ENCODE results near the gene DNAJC8. TPM values are rescaled to one million over a fixed set of nuclear protein-coding genes. Genes with fewer than 3 reads are reported as not detected.
A peak's percentile ranks its signal among the peaks of the same experiment; 100 is the strongest.

Gene DNAJC8
- polyA plus RNA-seq, 1 of the 3 experiments (the other 2 are of a cell fraction) = 50.9 TPM

DNA sequence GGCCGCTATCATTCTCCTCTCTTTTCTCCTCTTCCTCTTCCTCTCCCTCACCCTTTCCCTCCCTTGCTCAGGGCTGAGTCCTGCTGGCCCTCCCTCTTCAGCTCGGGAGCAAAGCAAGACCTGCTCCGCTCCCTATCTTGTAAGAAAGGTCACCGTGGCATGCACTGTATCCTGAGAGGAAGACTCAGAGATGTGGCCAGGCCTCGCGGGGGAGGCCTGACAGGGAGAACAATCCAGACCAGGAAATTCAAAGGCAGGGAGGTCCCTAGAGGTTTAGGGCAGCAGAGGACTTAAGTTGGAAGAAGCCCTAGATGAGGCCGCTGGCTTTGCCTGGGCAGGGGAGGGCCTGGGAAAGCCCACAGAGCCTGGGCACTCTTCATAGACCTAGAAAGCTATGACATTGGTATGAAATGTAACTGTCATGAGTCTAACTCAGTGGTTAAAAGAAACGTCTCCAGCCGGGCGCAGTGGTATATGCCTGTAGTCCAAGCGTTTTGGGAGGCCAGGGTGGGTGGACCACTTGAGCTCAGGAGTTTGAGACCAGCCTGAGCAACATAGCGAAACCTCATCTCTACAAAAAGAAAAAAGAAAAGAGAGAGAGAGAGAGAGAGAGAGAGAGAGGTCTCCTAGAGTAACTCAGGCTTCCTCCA is 41.7 kb downstream of the DNAJC8 start:
- H3K9ac ChIP-seq = no peak overlapping the region
- no peaks in the 10 kb centered on the region for H3K4me1 ChIP-seq (ENCODE audit: control insufficient read depth in 1 of 2, insufficient read depth in 2 of 2, low read depth in 1 of 2, low read length in 1 of 2)
- H3K27me3 ChIP-seq (ENCODE audit: insufficient read depth) = no peaks in the 10 kb centered on the region
- 90% methylated on average over 12 of the region's 12 CpGs for WGBS (ENCODE audit: low lambda C conversion rate)
- TF ChIP-seq NRF1 (IDR thresholded peaks at IDR 0.05; ENCODE audit: low read depth, low read length) = no peak
- no peak for TF ChIP-seq JUND (IDR thresholded peaks at IDR 0.05)
- TF ChIP-seq EZH2phosphoT487 (IDR thresholded peaks at IDR 0.05; ENCODE audit: borderline replicate concordance, low read depth) = no peak
- TF ChIP-seq TCF12 (IDR thresholded peaks at IDR 0.05) = no peak
- TF ChIP-seq CHD2 (IDR thresholded peaks at IDR 0.05; ENCODE audit: low read length, partially characterized antibody) = no peak
- no peak for TF ChIP-seq POLR2AphosphoS5 (IDR thresholded peaks at IDR 0.05; ENCODE audit: low read depth, low read length)
- no peak for TF ChIP-seq SMC3 (IDR thresholded peaks at IDR 0.05; ENCODE audit: low read depth, low read length)
- no peak for TF ChIP-seq RFX5 (IDR thresholded peaks at IDR 0.05; ENCODE audit: low read length)
- no peak for TF ChIP-seq SIN3A (IDR thresholded peaks at IDR 0.05; ENCODE audit: borderline replicate concordance, low read depth, low read length)
- TF ChIP-seq FOXM1 (IDR thresholded peaks at IDR 0.05; ENCODE audit: low read depth) = no peak
- no peak for TF ChIP-seq EP300 (IDR thresholded peaks at IDR 0.05; ENCODE audit: borderline replicate concordance in 1 of 2, low read depth in 1 of 2, low read length in 1 of 2)
- TF ChIP-seq YY1 (IDR thresholded peaks at IDR 0.05; ENCODE audit: low read depth) = no peak
- no peak for TF ChIP-seq ELF1 (IDR thresholded peaks at IDR 0.05)
- no peak for TF ChIP-seq FOXJ3 (CRISPR knock-in tag; IDR thresholded peaks at IDR 0.05)
- no peak for TF ChIP-seq NFIC (IDR thresholded peaks at IDR 0.05; ENCODE audit: borderline replicate concordance)
- no peaks in the 10 kb centered on the region for H3K9me2 ChIP-seq
- peak overlapping the region; percentile 21 for H2AFZ ChIP-seq (ENCODE audit: low read depth)
- POLR2A ChIA-PET = no interaction called here
- H3K79me2 ChIP-seq (ENCODE audit: insufficient read depth) = no peaks in the 10 kb centered on the region
- CTCF ChIA-PET = interaction anchor here (2.6 kb wide), 1 partner anchor 100 kb away, joined by 7 read pairs; no protein-coding TSS in a partner anchor
- H3K27ac ChIP-seq (ENCODE audit: low read depth in 2 of 2, low read length in 1 of 2) = no peak overlapping the region
- no peak for DNase-seq
- H3F3A ChIP-seq (replicated peaks; ENCODE audit: insufficient read depth) = no peaks in the 10 kb centered on the region
- H3K36me3 ChIP-seq (replicated peaks in 1 of 2; ENCODE audit: control insufficient read depth in 1 of 2, insufficient read depth in 2 of 2, low read length in 1 of 2) = no peaks in the 10 kb centered on the region
- no peaks in the 10 kb centered on the region for H4K20me1 ChIP-seq (ENCODE audit: insufficient read depth)
- H3K4me2 ChIP-seq = no peak overlapping the region
- no peak overlapping the region for H3K4me3 ChIP-seq (ENCODE audit: low read depth in 2 of 2, low read length in 1 of 2)
- no peaks in the 10 kb centered on the region for H3K9me3 ChIP-seq

DNA sequence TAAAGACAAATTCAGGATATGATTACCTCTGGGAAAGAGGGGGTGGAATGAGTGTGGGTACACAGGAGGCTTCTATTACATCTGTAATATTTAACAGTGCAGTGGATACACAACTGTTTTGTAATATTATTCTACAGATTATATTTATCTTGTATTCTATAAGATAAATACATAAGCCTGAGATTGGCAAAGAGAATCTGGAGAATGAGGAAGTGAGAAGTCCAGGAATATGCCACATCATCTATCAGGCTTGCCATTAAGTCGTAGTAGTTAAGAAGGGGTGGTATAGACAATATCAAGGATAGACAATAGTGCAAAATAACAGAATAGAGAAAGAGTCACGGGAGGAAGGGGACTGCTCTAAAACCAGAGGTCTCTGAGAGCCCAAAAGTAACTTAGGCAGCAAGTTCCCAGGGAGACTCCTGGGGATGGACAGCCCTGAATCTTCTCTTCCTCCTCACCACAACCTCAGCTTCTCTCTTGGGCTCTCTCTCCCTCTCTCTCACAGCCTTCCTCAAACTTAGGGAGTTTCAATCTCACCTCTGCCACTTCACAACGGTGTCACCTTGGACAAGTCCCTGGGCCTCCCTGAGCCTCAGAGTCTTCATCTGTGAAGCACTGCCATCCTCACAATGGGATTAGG is 42.4 kb downstream of the DNAJC8 start:
- H3K9me2 ChIP-seq = no peaks in the 10 kb centered on the region
- H3K4me1 ChIP-seq (ENCODE audit: control insufficient read depth in 1 of 2, insufficient read depth in 2 of 2, low read depth in 1 of 2, low read length in 1 of 2) = no peaks in the 10 kb centered on the region
- H3K9ac ChIP-seq = no peak overlapping the region
- H3K9me3 ChIP-seq = no peaks in the 10 kb centered on the region
- WGBS (ENCODE audit: low lambda C conversion rate) = 75% methylated on average over 3 of the region's 3 CpGs
- CTCF ChIA-PET = interaction anchor here (1.7 to 2.6 kb wide), 2 partner anchors 20 to 99 kb away, joined by 4 to 7 read pairs; no protein-coding TSS in a partner anchor
- H4K20me1 ChIP-seq (ENCODE audit: insufficient read depth) = no peaks in the 10 kb centered on the region
- H3K79me2 ChIP-seq (ENCODE audit: insufficient read depth) = no peaks in the 10 kb centered on the region
- no peak for DNase-seq
- H3K4me3 ChIP-seq (ENCODE audit: low read depth in 2 of 2, low read length in 1 of 2) = no peak overlapping the region
- no peaks in the 10 kb centered on the region for H3K36me3 ChIP-seq (replicated peaks in 1 of 2; ENCODE audit: control insufficient read depth in 1 of 2, insufficient read depth in 2 of 2, low read length in 1 of 2)
- TF ChIP-seq GABPA (IDR thresholded peaks at IDR 0.05; ENCODE audit: low read depth) (no peak), SMC3 (IDR thresholded peaks at IDR 0.05; ENCODE audit: low read depth, low read length) (no peak), ELF1 (IDR thresholded peaks at IDR 0.05) (no peak), CHD2 (IDR thresholded peaks at IDR 0.05; ENCODE audit: low read length, partially characterized antibody) (no peak), JUND (IDR thresholded peaks at IDR 0.05) (no peak)
- TF ChIP-seq, protein P1, sequence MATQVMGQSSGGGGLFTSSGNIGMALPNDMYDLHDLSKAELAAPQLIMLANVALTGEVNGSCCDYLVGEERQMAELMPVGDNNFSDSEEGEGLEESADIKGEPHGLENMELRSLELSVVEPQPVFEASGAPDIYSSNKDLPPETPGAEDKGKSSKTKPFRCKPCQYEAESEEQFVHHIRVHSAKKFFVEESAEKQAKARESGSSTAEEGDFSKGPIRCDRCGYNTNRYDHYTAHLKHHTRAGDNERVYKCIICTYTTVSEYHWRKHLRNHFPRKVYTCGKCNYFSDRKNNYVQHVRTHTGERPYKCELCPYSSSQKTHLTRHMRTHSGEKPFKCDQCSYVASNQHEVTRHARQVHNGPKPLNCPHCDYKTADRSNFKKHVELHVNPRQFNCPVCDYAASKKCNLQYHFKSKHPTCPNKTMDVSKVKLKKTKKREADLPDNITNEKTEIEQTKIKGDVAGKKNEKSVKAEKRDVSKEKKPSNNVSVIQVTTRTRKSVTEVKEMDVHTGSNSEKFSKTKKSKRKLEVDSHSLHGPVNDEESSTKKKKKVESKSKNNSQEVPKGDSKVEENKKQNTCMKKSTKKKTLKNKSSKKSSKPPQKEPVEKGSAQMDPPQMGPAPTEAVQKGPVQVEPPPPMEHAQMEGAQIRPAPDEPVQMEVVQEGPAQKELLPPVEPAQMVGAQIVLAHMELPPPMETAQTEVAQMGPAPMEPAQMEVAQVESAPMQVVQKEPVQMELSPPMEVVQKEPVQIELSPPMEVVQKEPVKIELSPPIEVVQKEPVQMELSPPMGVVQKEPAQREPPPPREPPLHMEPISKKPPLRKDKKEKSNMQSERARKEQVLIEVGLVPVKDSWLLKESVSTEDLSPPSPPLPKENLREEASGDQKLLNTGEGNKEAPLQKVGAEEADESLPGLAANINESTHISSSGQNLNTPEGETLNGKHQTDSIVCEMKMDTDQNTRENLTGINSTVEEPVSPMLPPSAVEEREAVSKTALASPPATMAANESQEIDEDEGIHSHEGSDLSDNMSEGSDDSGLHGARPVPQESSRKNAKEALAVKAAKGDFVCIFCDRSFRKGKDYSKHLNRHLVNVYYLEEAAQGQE (IDR thresholded peaks at IDR 0.05; ENCODE audit: low read depth, low read length) = no peak
- TF ChIP-seq, protein P2, sequence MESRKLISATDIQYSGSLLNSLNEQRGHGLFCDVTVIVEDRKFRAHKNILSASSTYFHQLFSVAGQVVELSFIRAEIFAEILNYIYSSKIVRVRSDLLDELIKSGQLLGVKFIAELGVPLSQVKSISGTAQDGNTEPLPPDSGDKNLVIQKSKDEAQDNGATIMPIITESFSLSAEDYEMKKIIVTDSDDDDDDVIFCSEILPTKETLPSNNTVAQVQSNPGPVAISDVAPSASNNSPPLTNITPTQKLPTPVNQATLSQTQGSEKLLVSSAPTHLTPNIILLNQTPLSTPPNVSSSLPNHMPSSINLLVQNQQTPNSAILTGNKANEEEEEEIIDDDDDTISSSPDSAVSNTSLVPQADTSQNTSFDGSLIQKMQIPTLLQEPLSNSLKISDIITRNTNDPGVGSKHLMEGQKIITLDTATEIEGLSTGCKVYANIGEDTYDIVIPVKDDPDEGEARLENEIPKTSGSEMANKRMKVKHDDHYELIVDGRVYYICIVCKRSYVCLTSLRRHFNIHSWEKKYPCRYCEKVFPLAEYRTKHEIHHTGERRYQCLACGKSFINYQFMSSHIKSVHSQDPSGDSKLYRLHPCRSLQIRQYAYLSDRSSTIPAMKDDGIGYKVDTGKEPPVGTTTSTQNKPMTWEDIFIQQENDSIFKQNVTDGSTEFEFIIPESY (IDR thresholded peaks at IDR 0.05; ENCODE audit: borderline replicate concordance, low read depth) = no peak
- no peak overlapping the region for H3K4me2 ChIP-seq
- H3K27ac ChIP-seq (ENCODE audit: low read depth in 2 of 2, low read length in 1 of 2) = no peak overlapping the region
- POLR2A ChIA-PET = no interaction called here
- H3F3A ChIP-seq (replicated peaks; ENCODE audit: insufficient read depth) = no peaks in the 10 kb centered on the region
- H2AFZ ChIP-seq (ENCODE audit: low read depth) = peak overlapping the region; percentile 21
- no peaks in the 10 kb centered on the region for H3K27me3 ChIP-seq (ENCODE audit: insufficient read depth)
